CD14-positive monocyte (primary cell): ENCODE measurements around the gene RNASE7. TPM values are rescaled to one million over a fixed set of nuclear protein-coding genes. Genes with fewer than 3 reads are reported as not detected.

Experiments used
- DNase-seq, 3 donors: peaks; one replicate each; pipeline ENCODE4 v3.0.0-alpha.2; 2011 to 2022
- H2AFZ ChIP-seq: 2 replicates; pipeline ENCODE4 v1.6.0; 2012; ENCODE audit warnings: mild to moderate bottlenecking, low read depth, low read length, inconsistent platforms; ENCODE audit not compliant: insufficient read depth, poor library complexity, severe bottlenecking
- H3K27ac ChIP-seq, 2 donors: 1 replicate in 1 of 2; 2 replicates in 1 of 2; pipeline ENCODE4 v1.5.1; 2012 to 2013; ENCODE audit warnings: low read length in 2 of 2, control low read depth in 1 of 2, inconsistent platforms in 1 of 2, low read depth in 1 of 2, mild to moderate bottlenecking in 1 of 2
- H3K27me3 ChIP-seq, 2 donors: one replicate each; pipeline versions ENCODE4 v1.6.0 to v1.6.1; 2011 to 2013; ENCODE audit warnings: low read length in 2 of 2; ENCODE audit not compliant: control insufficient read depth in 2 of 2, insufficient read depth in 2 of 2
- H3K36me3 ChIP-seq, 2 donors: replicated peaks in 1 of 2; 1 replicate in 1 of 2; 2 replicates in 1 of 2; pipeline versions ENCODE4 v1.5.1 to v1.6.1; 2012 to 2013; ENCODE audit warnings: low read length in 2 of 2, control low read depth in 1 of 2, inconsistent platforms in 1 of 2, mild to moderate bottlenecking in 1 of 2; ENCODE audit not compliant: insufficient read depth in 2 of 2, control insufficient read depth in 1 of 2
- H3K4me1 ChIP-seq, 2 donors: 1 replicate in 1 of 2; 2 replicates in 1 of 2; pipeline versions ENCODE4 v1.5.1 to v1.6.1; 2012 to 2013; ENCODE audit warnings: low read length in 2 of 2, control low read depth in 1 of 2, inconsistent platforms in 1 of 2, mild to moderate bottlenecking in 1 of 2, moderate library complexity in 1 of 2; ENCODE audit not compliant: insufficient read depth in 2 of 2, control insufficient read depth in 1 of 2
- H3K4me2 ChIP-seq: replicated peaks from 2 replicates; pipeline ENCODE3; 2012; ENCODE audit warnings: low read length, moderate library complexity, mild to moderate bottlenecking; ENCODE audit not compliant: poor library complexity, severe bottlenecking; ENCODE audit errors: extremely low read depth
- H3K4me3 ChIP-seq, 3 experiments: fragments of 200-600 bp in 1 of 3; sonication (generic) in 1 of 3; replicated peaks in 1 of 3; 1 replicate in 2 of 3; 2 replicates in 1 of 3; pipeline ENCODE4 v1.5.1; 2011 to 2013; ENCODE audit warnings: low read length in 3 of 3, mild to moderate bottlenecking in 3 of 3, control low read depth in 2 of 3, low read depth in 2 of 3, inconsistent platforms in 1 of 3, moderate library complexity in 1 of 3
- H3K79me2 ChIP-seq: 2 replicates; pipeline ENCODE4 v1.6.0; 2012; ENCODE audit warnings: mild to moderate bottlenecking, control low read depth, inconsistent platforms, low read length, moderate library complexity; ENCODE audit not compliant: insufficient read depth
- H3K9ac ChIP-seq: 2 replicates; pipeline ENCODE4 v1.6.0; 2017; ENCODE audit warnings: low read length, mild to moderate bottlenecking; ENCODE audit not compliant: insufficient read depth, poor library complexity, severe bottlenecking
- H3K9me3 ChIP-seq, 2 donors: replicated peaks in 1 of 2; 1 replicate in 1 of 2; 2 replicates in 1 of 2; pipeline versions ENCODE4 v1.5.1 to v1.6.1; 2012 to 2013; ENCODE audit warnings: low read length in 2 of 2, control low read depth in 1 of 2; ENCODE audit not compliant: control insufficient read depth in 1 of 2, insufficient read depth in 1 of 2
- H4K20me1 ChIP-seq: 2 replicates; pipeline ENCODE4 v1.6.0; 2012; ENCODE audit warnings: mild to moderate bottlenecking, low read length, control low read depth, moderate library complexity; ENCODE audit not compliant: insufficient read depth
- H3K27ac Mint-ChIP-seq, 7 donors: one replicate each; pipeline ENCODE4 v1.8.0; 2020; ENCODE audit warnings: mild to moderate bottlenecking in 7 of 7, mixed read lengths in 7 of 7, moderate library complexity in 6 of 7, inconsistent platforms in 2 of 7
- H3K27me3 Mint-ChIP-seq, 3 donors: one replicate each; pipeline ENCODE4 v1.8.0; 2021 to 2022; ENCODE audit warnings: low read depth in 3 of 3, mild to moderate bottlenecking in 3 of 3, mixed read lengths in 3 of 3, moderate library complexity in 3 of 3, inconsistent platforms in 1 of 3
- H3K36me3 Mint-ChIP-seq, 2 donors: one replicate each; pipeline ENCODE4 v1.8.0; 2020; ENCODE audit warnings: mixed read lengths in 2 of 2, inconsistent platforms in 1 of 2, mild to moderate bottlenecking in 1 of 2
- H3K4me1 Mint-ChIP-seq: one replicate; pipeline ENCODE4 v1.8.0; 2020; ENCODE audit warnings: mild to moderate bottlenecking, mixed read lengths
- H3K4me3 Mint-ChIP-seq, 2 donors: one replicate each; pipeline ENCODE4 v1.8.0; 2020; ENCODE audit warnings: mild to moderate bottlenecking in 2 of 2, mixed read lengths in 2 of 2, moderate library complexity in 1 of 2
- H3K9me3 Mint-ChIP-seq, 7 donors: one replicate each; pipeline ENCODE4 v1.8.0; 2020 to 2022; ENCODE audit warnings: mixed read lengths in 7 of 7, mild to moderate bottlenecking in 6 of 7, moderate library complexity in 6 of 7, inconsistent platforms in 2 of 7
- CTCF ChIP-seq: fragments of 200-600 bp; IDR thresholded peaks from one replicate; pipeline ENCODE4 v1.8.0; 2022; ENCODE audit warnings: antibody characterized with exemption, mild to moderate bottlenecking
- WGBS: methylation state at CpG from one replicate; pipeline ENCODE4 v1.1.5; 2013; ENCODE audit warnings: missing lambda C conversion rate; ENCODE audit not compliant: insufficient coverage; 5-methylcytosine and 5-hydroxymethylcytosine counted together
- intact Hi-C, 2 donors: fragments of 100-400 bp; cut with micrococcal nuclease; formaldehyde crosslinking; loops; one replicate each; pipeline versions ENCODE4 v1.15.0 to v1.15.1; 2023
- polyA plus RNA-seq, 3 donors: library from polyadenylated mRNA; depleted of rRNA in 1 of 3; unstranded in 2 of 3; stranded (reverse) in 1 of 3; fragments of 300-500 nt in 2 of 3; fragments of >200 nt in 1 of 3; fragmentation: Illumina TruSeq in 2 of 3; gene quantifications; 1 replicate in 2 of 3; 2 replicates in 1 of 3; pipeline ENCODE4 v1.2.3, GENCODE V29; 2012 to 2021

Gene RNASE7
- polyA plus RNA-seq, 3 donors, result not detected

- Histone ChIP-seq H3K79me2 (no peaks in the 10 kb centered on the region), H3K9me3 (no peaks in the 10 kb centered on the region), H4K20me1 (no peaks in the 10 kb centered on the region), H3K4me2 (no peak overlapping the region), H3K4me1 (peaks cover 0 to 15% of the 10 kb centered on the region in 2 donors), H3K4me3 (no peak overlapping the region), H2AFZ (no peak overlapping the region), H3K9ac (no peak overlapping the region), H3K36me3 (no peaks in the 10 kb centered on the region), H3K27me3 (no peaks in the 10 kb centered on the region), H3K27ac (no peak overlapping the region)
- H3K36me3 Mint-ChIP-seq, result no peaks in the 10 kb centered on the region
- peaks cover 0 to 2% (median 0%) of the 10 kb centered on the region in 7 donors for H3K9me3 Mint-ChIP-seq
- intact Hi-C loops, result no loop called here
- H3K4me1 Mint-ChIP-seq, result peaks cover 21% of the 10 kb centered on the region
- peak; percentile 30 to 81 (median 41) for DNase-seq
- WGBS, result no CpG with 5 or more reads among the region's 5 CpGs
- no peak for TF ChIP-seq CTCF
- peaks cover 4 to 7% (median 7%) of the 10 kb centered on the region in 3 donors for H3K27me3 Mint-ChIP-seq
- peak overlapping the region in 2 of 7 donors; percentile 23 to 36 for H3K27ac Mint-ChIP-seq
- H3K4me3 Mint-ChIP-seq, result no peak overlapping the region
Observed at GRCh38 chr14:21032326-21033132, 9.6 kb upstream of the RNASE7 start.

GRCh38 chr14:21033133-21033698 is 8.9 kb upstream of the RNASE7 start:
- H3K27ac Mint-ChIP-seq, result peak overlapping the region in 2 of 7 donors; percentile 21 to 46

More at GRCh38 chr14:21033133-21033698, 8.9 kb upstream of the RNASE7 start:
- no peak for TF ChIP-seq CTCF
- H3K4me1 ChIP-seq, result peaks cover 0 to 15% of the 10 kb centered on the region in 2 donors
- Mint-ChIP-seq H3K36me3 (no peaks in the 10 kb centered on the region), H3K4me1 (peaks cover 21% of the 10 kb centered on the region), H3K27me3 (peaks cover 4 to 9% (median 7%) of the 10 kb centered on the region in 3 donors), H3K9me3 (peaks cover 0 to 2% (median 0%) of the 10 kb centered on the region in 7 donors), H3K4me3 (no peak overlapping the region)
- no peaks in the 10 kb centered on the region for H3K36me3 ChIP-seq
- no peaks in the 10 kb centered on the region for H3K27me3 ChIP-seq
- DNase-seq, result peak in 1 of 3 donors; percentile 39
- intact Hi-C loops, result no loop called here
- H3K4me3 ChIP-seq, result no peak overlapping the region
- no peaks in the 10 kb centered on the region for H3K79me2 ChIP-seq
- no peaks in the 10 kb centered on the region for H3K9me3 ChIP-seq
- H4K20me1 ChIP-seq, result no peaks in the 10 kb centered on the region
- no peak overlapping the region for H3K27ac ChIP-seq
- H2AFZ ChIP-seq, result no peak overlapping the region
- WGBS, result 98% methylated on average over 4 of the region's 4 CpGs
- H3K4me2 ChIP-seq, result no peak overlapping the region
- no peak overlapping the region for H3K9ac ChIP-seq
